Fibroblast of lung (primary cell): ENCODE measurements around the gene DNER. TPM values are rescaled to one million over a fixed set of nuclear protein-coding genes. Genes with fewer than 3 reads are reported as not detected.
A peak's percentile ranks its signal among the peaks of the same experiment; 100 is the strongest.

ENCODE experiments used
- DNase-seq, 2 donors: peaks; one replicate each; pipeline versions ENCODE4 v3.0.0 to v3.0.0-alpha.2; 2010; ENCODE audit warnings: low read depth in 2 of 2
- H2AFZ ChIP-seq: 2 replicates; pipeline ENCODE4 v1.5.1; 2012; ENCODE audit warnings: low read length, control low read depth, inconsistent platforms
- H3K27ac ChIP-seq: 2 replicates; pipeline ENCODE4 v1.5.1; 2011; ENCODE audit warnings: low read length, control low read depth; ENCODE audit not compliant: insufficient read depth
- H3K27me3 ChIP-seq: 2 replicates; pipeline ENCODE4 v1.5.1; 2011; ENCODE audit warnings: mild to moderate bottlenecking, low read length; ENCODE audit not compliant: control insufficient read depth, insufficient read depth
- H3K36me3 ChIP-seq: 2 replicates; pipeline ENCODE4 v1.5.1; 2011; ENCODE audit warnings: low read length; ENCODE audit not compliant: control insufficient read depth, insufficient read depth
- H3K4me1 ChIP-seq: 2 replicates; pipeline ENCODE4 v1.5.1; 2011; ENCODE audit warnings: low read length; ENCODE audit not compliant: control insufficient read depth, insufficient read depth; ENCODE audit errors: extremely low read depth
- H3K4me2 ChIP-seq: 2 replicates; pipeline ENCODE4 v1.5.1; 2011; ENCODE audit warnings: low read length, control low read depth; ENCODE audit not compliant: insufficient read depth; ENCODE audit errors: extremely low read depth
- H3K4me3 ChIP-seq, 4 experiments: fragments of 200-600 bp in 1 of 4; sonication (generic) in 1 of 4; replicated peaks in 1 of 4; 2 replicates each; pipeline ENCODE4 v1.5.1; 2011 to 2016; ENCODE audit warnings: low read length in 4 of 4, low read depth in 3 of 4, mild to moderate bottlenecking in 3 of 4, control low read depth in 2 of 4, inconsistent platforms in 1 of 4, mixed read lengths in 1 of 4; ENCODE audit not compliant: insufficient read depth in 1 of 4; ENCODE audit errors: control extremely low read depth in 1 of 4
- H3K79me2 ChIP-seq: 2 replicates; pipeline ENCODE4 v1.5.1; 2012; ENCODE audit warnings: mild to moderate bottlenecking, low read length, inconsistent platforms; ENCODE audit not compliant: control insufficient read depth, insufficient read depth
- H3K9ac ChIP-seq: 2 replicates; pipeline ENCODE4 v1.5.1; 2011; ENCODE audit warnings: mild to moderate bottlenecking, low read length, control low read depth; ENCODE audit not compliant: insufficient read depth
- H3K9me3 ChIP-seq: 2 replicates; pipeline ENCODE4 v1.5.1; 2012; ENCODE audit warnings: low read depth, low read length; ENCODE audit not compliant: control insufficient read depth, insufficient read depth
- H4K20me1 ChIP-seq: 2 replicates; pipeline ENCODE4 v1.5.1; 2011; ENCODE audit warnings: low read length; ENCODE audit not compliant: control insufficient read depth, insufficient read depth; ENCODE audit errors: extremely low read depth
- EZH2 ChIP-seq: IDR thresholded peaks from 2 replicates; pipeline ENCODE4 v1.5.1; 2012; ENCODE audit warnings: low read length, control low read depth, mild to moderate bottlenecking; ENCODE audit errors: missing control alignments
- polyA plus RNA-seq, 2 donors: library from polyadenylated mRNA; depleted of rRNA in 1 of 2; stranded (reverse) in 1 of 2; unstranded in 1 of 2; fragments of >200 nt; gene quantifications; 2 replicates each; pipeline ENCODE4 v1.2.1, GENCODE V29; 2011 to 2012; ENCODE audit warnings: missing spikeins in 1 of 2
- total RNA-seq: library from RNA; depleted of rRNA; stranded (reverse); fragments of >200 nt; gene quantifications from 2 replicates; pipeline ENCODE4 v1.2.1, GENCODE V29; 2014
- TF ChIP-seq, protein P1 (sequence below), 2 donors: IDR thresholded peaks in 1 of 2; conservative IDR thresholded peaks in 1 of 2; 1 replicate in 1 of 2; 2 replicates in 1 of 2; pipeline ENCODE4 v1.5.1; 2011 to 2012; ENCODE audit warnings: low read length in 2 of 2, control low read depth in 1 of 2, inconsistent platforms in 1 of 2, low read depth in 1 of 2, mild to moderate bottlenecking in 1 of 2

Gene DNER
- total and polyA plus RNA-seq, 2 donors (not counting 1 experiment from before 2014, with no cell fraction given), result 0.33 to 0.43 TPM

DNA sequence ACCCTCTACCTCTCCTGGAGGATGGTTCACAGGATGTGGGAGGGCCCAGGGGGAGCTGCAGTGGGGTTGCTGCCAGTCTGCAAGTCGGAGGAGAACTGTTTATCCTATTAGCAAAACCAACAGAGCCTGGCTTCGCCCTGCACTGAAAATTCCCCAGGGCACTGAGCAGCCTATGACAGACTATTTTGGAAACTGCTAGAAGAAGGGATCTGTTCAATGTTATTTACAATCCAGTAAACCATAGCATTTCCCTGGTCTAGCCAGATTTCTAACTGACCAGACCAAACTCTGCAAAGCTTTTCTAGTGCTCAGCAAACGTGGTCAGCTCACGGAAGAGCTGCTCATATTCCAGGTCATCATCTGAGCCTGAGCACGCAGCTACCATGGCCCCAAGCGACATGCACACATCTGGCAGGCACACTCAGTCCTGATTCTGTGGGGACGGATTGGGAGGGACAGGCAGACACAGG is 378.4 kb downstream of the DNER start:
- DNase-seq, result no peak
- no peak overlapping the region for H3K4me2 ChIP-seq
- no peak overlapping the region for H3K4me3 ChIP-seq
- H4K20me1 ChIP-seq, result no peaks in the 10 kb centered on the region
- H3K27me3 ChIP-seq, result no peaks in the 10 kb centered on the region
- H3K36me3 ChIP-seq, result no peaks in the 10 kb centered on the region
- no peak overlapping the region for H3K27ac ChIP-seq
- no peak overlapping the region for H3K9ac ChIP-seq
- no peaks in the 10 kb centered on the region for H3K79me2 ChIP-seq
- no peaks in the 10 kb centered on the region for H3K9me3 ChIP-seq
- TF ChIP-seq, protein P1, sequence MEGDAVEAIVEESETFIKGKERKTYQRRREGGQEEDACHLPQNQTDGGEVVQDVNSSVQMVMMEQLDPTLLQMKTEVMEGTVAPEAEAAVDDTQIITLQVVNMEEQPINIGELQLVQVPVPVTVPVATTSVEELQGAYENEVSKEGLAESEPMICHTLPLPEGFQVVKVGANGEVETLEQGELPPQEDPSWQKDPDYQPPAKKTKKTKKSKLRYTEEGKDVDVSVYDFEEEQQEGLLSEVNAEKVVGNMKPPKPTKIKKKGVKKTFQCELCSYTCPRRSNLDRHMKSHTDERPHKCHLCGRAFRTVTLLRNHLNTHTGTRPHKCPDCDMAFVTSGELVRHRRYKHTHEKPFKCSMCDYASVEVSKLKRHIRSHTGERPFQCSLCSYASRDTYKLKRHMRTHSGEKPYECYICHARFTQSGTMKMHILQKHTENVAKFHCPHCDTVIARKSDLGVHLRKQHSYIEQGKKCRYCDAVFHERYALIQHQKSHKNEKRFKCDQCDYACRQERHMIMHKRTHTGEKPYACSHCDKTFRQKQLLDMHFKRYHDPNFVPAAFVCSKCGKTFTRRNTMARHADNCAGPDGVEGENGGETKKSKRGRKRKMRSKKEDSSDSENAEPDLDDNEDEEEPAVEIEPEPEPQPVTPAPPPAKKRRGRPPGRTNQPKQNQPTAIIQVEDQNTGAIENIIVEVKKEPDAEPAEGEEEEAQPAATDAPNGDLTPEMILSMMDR (conservative IDR thresholded peaks at IDR 0.05 in 1 of 2, IDR thresholded peaks at IDR 0.05 in 1 of 2; ENCODE audit: low read depth in 1 of 2, low read length in 2 of 2), result no peak
- no peak for TF ChIP-seq EZH2
- peaks cover 2% of the 10 kb centered on the region for H3K4me1 ChIP-seq
- H2AFZ ChIP-seq, result peak overlapping the region; percentile 47

DNA sequence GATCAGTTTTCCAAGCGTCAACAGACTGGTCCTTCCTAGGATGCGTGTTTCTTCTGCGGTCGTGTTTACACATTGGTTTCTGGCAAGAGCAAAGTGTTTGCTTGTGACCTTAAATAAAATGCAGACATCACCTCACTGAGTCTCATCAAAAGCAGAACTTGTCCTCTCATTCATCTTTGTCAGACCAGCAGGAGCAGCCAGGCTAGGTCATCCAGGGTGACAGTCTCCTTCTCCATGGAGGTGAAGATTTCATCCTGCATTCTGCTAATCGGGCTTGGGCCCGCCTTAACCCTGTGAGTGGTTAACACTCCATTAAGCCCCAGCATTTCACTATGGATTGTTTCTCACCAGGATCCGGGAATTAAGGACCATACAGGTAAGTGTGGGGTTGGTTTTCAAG is 379.0 kb downstream of the DNER start:
- Histone ChIP-seq H4K20me1 (no peaks in the 10 kb centered on the region), H3K4me3 (no peak overlapping the region), H3K27me3 (no peaks in the 10 kb centered on the region), H3K27ac (no peak overlapping the region), H3K36me3 (no peaks in the 10 kb centered on the region), H2AFZ (no peak overlapping the region), H3K4me2 (no peak overlapping the region), H3K4me1 (peaks cover 2% of the 10 kb centered on the region), H3K9ac (no peak overlapping the region), H3K79me2 (no peaks in the 10 kb centered on the region), H3K9me3 (no peaks in the 10 kb centered on the region)
- TF ChIP-seq EZH2, result no peak
- TF ChIP-seq, protein P1 (conservative IDR thresholded peaks at IDR 0.05 in 1 of 2, IDR thresholded peaks at IDR 0.05 in 1 of 2; ENCODE audit: low read depth in 1 of 2, low read length in 2 of 2), result no peak
- no peak for DNase-seq

DNA sequence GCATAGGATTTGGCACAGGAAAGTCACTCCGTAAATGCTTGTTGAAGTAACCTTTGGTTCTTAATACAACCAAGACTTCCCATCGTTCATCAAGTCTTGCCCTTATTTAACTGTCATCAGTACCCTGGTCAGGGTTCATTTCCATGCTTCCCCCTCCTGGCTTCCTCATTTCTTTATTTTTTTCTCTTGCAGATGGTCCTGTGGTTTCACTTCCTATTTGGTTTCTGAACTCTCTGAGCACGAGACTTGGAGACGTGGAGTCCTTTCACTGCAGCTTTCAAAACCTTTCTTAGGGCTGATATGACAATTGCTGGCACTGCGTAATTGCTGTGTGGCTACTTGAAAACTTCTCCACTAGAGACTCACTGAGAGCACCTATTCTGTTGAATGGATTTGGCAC is 383.4 kb downstream of the DNER start:
- Histone ChIP-seq H3K4me3 (no peak overlapping the region), H3K27me3 (no peaks in the 10 kb centered on the region), H3K9ac (no peak overlapping the region), H2AFZ (no peak overlapping the region), H3K4me1 (no peaks in the 10 kb centered on the region), H3K4me2 (no peak overlapping the region), H4K20me1 (no peaks in the 10 kb centered on the region), H3K79me2 (no peaks in the 10 kb centered on the region), H3K27ac (no peak overlapping the region), H3K36me3 (no peaks in the 10 kb centered on the region), H3K9me3 (no peaks in the 10 kb centered on the region)
- DNase-seq, result no peak
- TF ChIP-seq EZH2, result no peak
- TF ChIP-seq, protein P1 (conservative IDR thresholded peaks at IDR 0.05 in 1 of 2, IDR thresholded peaks at IDR 0.05 in 1 of 2; ENCODE audit: low read depth in 1 of 2, low read length in 2 of 2), result no peak
